GM23338 (cell line): ENCODE measurements around the gene FMN1. TPM values are rescaled to one million over a fixed set of nuclear protein-coding genes. Genes with fewer than 3 reads are reported as not detected.
A peak's percentile ranks its signal among the peaks of the same experiment; 100 is the strongest.

Experiments used
- ATAC-seq: fragments of 200-7000 bp; cut with Tn5 transposase; 3 replicates; pipeline ENCODE4 v1.9.1; 2020
- DNase-seq: peaks from one replicate; pipeline ENCODE4 v3.0.0-alpha.2; 2015; ENCODE audit warnings: low spot score
- H2AFZ ChIP-seq: fragments of 200-600 bp; sonication (generic); 2 replicates; pipeline ENCODE4 v1.8.0; 2016; ENCODE audit warnings: antibody characterized with exemption, mild to moderate bottlenecking, moderate library complexity
- H3F3A ChIP-seq: fragments of 200-600 bp; sonication (generic); replicated peaks from 2 replicates; pipeline ENCODE4 v1.8.0; 2017; ENCODE audit warnings: antibody characterized with exemption, mixed run types, low read depth
- H3K27ac ChIP-seq: fragments of 200-600 bp; sonication (generic); 2 replicates; pipeline ENCODE4 v1.6.1; 2016; ENCODE audit warnings: low read depth
- H3K27me3 ChIP-seq: fragments of 200-600 bp; sonication (generic); 2 replicates; pipeline ENCODE4 v1.8.0; 2016; ENCODE audit warnings: mild to moderate bottlenecking, mixed run types, moderate library complexity; ENCODE audit not compliant: insufficient read depth
- H3K36me3 ChIP-seq: fragments of 200-600 bp; sonication (generic); 2 replicates; pipeline ENCODE4 v1.8.0; 2016; ENCODE audit warnings: mild to moderate bottlenecking; ENCODE audit not compliant: insufficient read depth
- H3K4me1 ChIP-seq: fragments of 200-600 bp; sonication (generic); 2 replicates; pipeline ENCODE4 v1.8.0; 2016; ENCODE audit warnings: mild to moderate bottlenecking, moderate library complexity; ENCODE audit not compliant: insufficient read depth
- H3K4me2 ChIP-seq: fragments of 200-600 bp; sonication (generic); 2 replicates; pipeline ENCODE4 v1.7.1; 2017; ENCODE audit warnings: mixed run types
- H3K4me3 ChIP-seq: fragments of 200-600 bp; sonication (generic); 2 replicates; pipeline ENCODE4 v1.6.1; 2016; ENCODE audit warnings: mixed run types
- H3K79me2 ChIP-seq: fragments of 200-600 bp; sonication (generic); replicated peaks from 2 replicates; pipeline ENCODE4 v1.8.0; 2017; ENCODE audit warnings: mild to moderate bottlenecking; ENCODE audit not compliant: insufficient read depth
- H3K9me2 ChIP-seq: fragments of 200-600 bp; sonication (generic); 2 replicates; pipeline ENCODE4 v1.8.0; 2017; ENCODE audit not compliant: insufficient read depth
- H4K20me1 ChIP-seq: fragments of 200-600 bp; sonication (generic); replicated peaks from 2 replicates; pipeline ENCODE4 v1.8.0; 2017; ENCODE audit warnings: mild to moderate bottlenecking; ENCODE audit not compliant: insufficient read depth
- H3K27ac Mint-ChIP-seq: 2 replicates; pipeline ENCODE4 v1.8.0; 2020; ENCODE audit warnings: inconsistent platforms, mild to moderate bottlenecking, moderate library complexity, mixed read lengths
- H3K27me3 Mint-ChIP-seq: 3 replicates; pipeline ENCODE4 v1.8.0; 2022; ENCODE audit warnings: low read depth, mild to moderate bottlenecking, moderate library complexity, mixed read lengths, inconsistent platforms; ENCODE audit not compliant: insufficient read depth, poor library complexity
- H3K36me3 Mint-ChIP-seq: 3 replicates; pipeline ENCODE4 v1.8.0; 2021; ENCODE audit warnings: low read depth, mild to moderate bottlenecking, inconsistent platforms, moderate library complexity, mixed read lengths
- H3K4me1 Mint-ChIP-seq: 3 replicates; pipeline ENCODE4 v1.8.0; 2020; ENCODE audit warnings: mild to moderate bottlenecking, inconsistent platforms, mixed read lengths
- H3K4me3 Mint-ChIP-seq: 3 replicates; pipeline ENCODE4 v1.8.0; 2021; ENCODE audit warnings: moderate library complexity, mild to moderate bottlenecking, inconsistent platforms, mixed read lengths
- H3K9me3 Mint-ChIP-seq: 3 replicates; pipeline ENCODE4 v1.8.0; 2020; ENCODE audit warnings: moderate library complexity, mild to moderate bottlenecking, inconsistent platforms, mixed read lengths
- CREB1 ChIP-seq: fragments of 250-450 bp; sonication (Bioruptor Pico); IDR thresholded peaks from 2 replicates; pipeline ENCODE4 v1.5.0; 2020; ENCODE audit warnings: low read depth, mild to moderate bottlenecking, moderate library complexity
- EZH2 ChIP-seq: fragments of 200-600 bp; sonication (generic); IDR thresholded peaks from one replicate; pipeline ENCODE4 v1.8.0; 2017; ENCODE audit warnings: antibody characterized with exemption, mild to moderate bottlenecking, low read depth; ENCODE audit not compliant: unreplicated experiment
- JUNB ChIP-seq: IDR thresholded peaks from one replicate; pipeline ENCODE4 v1.6.1; 2016; ENCODE audit warnings: antibody characterized with exemption; ENCODE audit not compliant: unreplicated experiment
- NANOG ChIP-seq: IDR thresholded peaks from 2 replicates; pipeline ENCODE4 v1.6.1; 2016; ENCODE audit warnings: antibody characterized with exemption, borderline replicate concordance
- POLR2AphosphoS5 ChIP-seq: IDR thresholded peaks from 2 replicates; pipeline ENCODE4 v1.6.1; 2016; ENCODE audit warnings: antibody characterized with exemption, low read depth
- STAT1 ChIP-seq: IDR thresholded peaks from one replicate; pipeline ENCODE4 v1.6.1; 2016; ENCODE audit warnings: antibody characterized with exemption; ENCODE audit not compliant: unreplicated experiment
- ZNF114 ChIP-seq: fragments of 250-450 bp; sonication (Bioruptor Pico); IDR thresholded peaks from 2 replicates; pipeline ENCODE4 v1.5.0; 2020; ENCODE audit warnings: mild to moderate bottlenecking, moderate library complexity
- ZNF331 ChIP-seq: fragments of 250-450 bp; sonication (Bioruptor Pico); IDR thresholded peaks from 2 replicates; pipeline ENCODE4 v1.5.0; 2020; ENCODE audit warnings: low read depth, mild to moderate bottlenecking, moderate library complexity
- polyA plus RNA-seq: library from polyadenylated mRNA; unstranded; fragments of >200 nt; fragmentation: Nextera tagmentation; extraction: Ambion mirVana; gene quantifications from 2 replicates; pipeline ENCODE4 v1.2.1, GENCODE V29; 2016
- total RNA-seq: library from RNA; depleted of rRNA; stranded (reverse); fragments of >200 nt; shearing (Covaris generic); gene quantifications from 2 replicates; pipeline ENCODE4 v1.2.3, GENCODE V29; 2014
- TF ChIP-seq, protein P1 (sequence below), 2 experiments: fragments of 200-600 bp in 1 of 2; sonication (generic) in 1 of 2; conservative IDR thresholded peaks; 2 replicates each; pipeline versions ENCODE4 v1.5.1 to v1.6.1; 2016 to 2017; ENCODE audit warnings: antibody characterized with exemption in 2 of 2, low read depth in 2 of 2, mild to moderate bottlenecking in 2 of 2, moderate library complexity in 1 of 2
- TF ChIP-seq, protein P2 (sequence below): IDR thresholded peaks from one replicate; pipeline ENCODE4 v1.6.1; 2018; ENCODE audit warnings: antibody characterized with exemption; ENCODE audit not compliant: unreplicated experiment
- TF ChIP-seq, protein P3 (sequence below): fragments of 250-450 bp; sonication (Bioruptor Pico); IDR thresholded peaks from 2 replicates; pipeline ENCODE4 v1.5.0; 2020; ENCODE audit warnings: mild to moderate bottlenecking, moderate library complexity

The FMN1 gene
- total and polyA plus RNA-seq, 2 experiments from 2014 or later = 1.2 to 1.6 TPM

DNA sequence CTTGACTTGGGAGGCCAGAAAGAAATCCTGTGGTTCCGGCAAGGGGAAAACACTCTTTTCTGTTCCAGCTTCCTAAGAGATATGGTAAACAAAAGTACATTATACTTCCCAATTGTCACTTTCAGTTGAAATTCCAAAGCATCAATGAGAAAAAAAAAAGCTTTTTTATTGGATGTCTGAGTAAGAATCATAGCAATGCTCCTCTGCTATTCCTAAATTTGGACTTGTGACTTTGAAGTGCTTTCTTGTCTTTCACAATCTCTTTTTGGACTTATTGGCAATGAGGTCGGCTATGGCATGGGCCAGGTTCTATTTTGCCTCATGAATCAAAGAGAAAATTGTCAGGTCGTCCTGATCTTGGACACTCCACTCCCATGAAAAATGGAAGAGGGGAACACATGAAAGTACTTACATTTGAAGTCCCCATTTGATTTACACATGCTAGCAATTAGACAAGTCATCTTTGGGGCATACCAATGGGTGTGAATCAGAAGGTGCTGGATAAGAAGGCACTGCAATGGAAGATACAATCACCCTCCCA, 306.2 kb downstream of the FMN1 start (continued):
- TF ChIP-seq ZNF114 = no peak
- TF ChIP-seq, protein P1, sequence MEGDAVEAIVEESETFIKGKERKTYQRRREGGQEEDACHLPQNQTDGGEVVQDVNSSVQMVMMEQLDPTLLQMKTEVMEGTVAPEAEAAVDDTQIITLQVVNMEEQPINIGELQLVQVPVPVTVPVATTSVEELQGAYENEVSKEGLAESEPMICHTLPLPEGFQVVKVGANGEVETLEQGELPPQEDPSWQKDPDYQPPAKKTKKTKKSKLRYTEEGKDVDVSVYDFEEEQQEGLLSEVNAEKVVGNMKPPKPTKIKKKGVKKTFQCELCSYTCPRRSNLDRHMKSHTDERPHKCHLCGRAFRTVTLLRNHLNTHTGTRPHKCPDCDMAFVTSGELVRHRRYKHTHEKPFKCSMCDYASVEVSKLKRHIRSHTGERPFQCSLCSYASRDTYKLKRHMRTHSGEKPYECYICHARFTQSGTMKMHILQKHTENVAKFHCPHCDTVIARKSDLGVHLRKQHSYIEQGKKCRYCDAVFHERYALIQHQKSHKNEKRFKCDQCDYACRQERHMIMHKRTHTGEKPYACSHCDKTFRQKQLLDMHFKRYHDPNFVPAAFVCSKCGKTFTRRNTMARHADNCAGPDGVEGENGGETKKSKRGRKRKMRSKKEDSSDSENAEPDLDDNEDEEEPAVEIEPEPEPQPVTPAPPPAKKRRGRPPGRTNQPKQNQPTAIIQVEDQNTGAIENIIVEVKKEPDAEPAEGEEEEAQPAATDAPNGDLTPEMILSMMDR (conservative IDR thresholded peaks at IDR 0.05; ENCODE audit: low read depth in 2 of 2) = no peak

DNA sequence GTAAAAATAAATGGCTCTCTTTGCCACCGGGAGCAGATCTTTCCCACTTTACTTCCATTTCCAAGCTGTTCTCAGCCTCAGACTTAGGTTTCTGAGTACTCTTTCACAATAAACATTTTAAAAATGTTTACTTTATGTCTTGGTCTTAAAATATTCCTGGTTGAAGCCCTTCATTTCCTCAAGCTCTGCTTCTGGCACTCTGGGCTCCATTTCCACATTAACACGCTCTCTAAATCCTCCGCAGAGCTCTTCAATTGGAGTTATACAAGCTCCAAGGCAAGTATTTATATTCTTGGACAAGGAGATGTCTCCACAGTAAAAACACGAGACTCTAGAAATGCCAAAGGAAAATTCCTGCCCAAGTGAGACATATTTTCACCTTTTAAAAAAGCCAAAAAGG, 307.4 kb downstream of the FMN1 start:
- H3K4me3 Mint-ChIP-seq = no peak overlapping the region
- Histone ChIP-seq H3K36me3 (no peaks in the 10 kb centered on the region), H3K4me2 (no peak overlapping the region), H3K4me1 (peaks cover 12% of the 10 kb centered on the region; the same call in 1 of the 2 replicates), H3F3A (no peaks in the 10 kb centered on the region), H3K27ac (no peak overlapping the region), H3K27me3 (no peaks in the 10 kb centered on the region), H2AFZ (0 out of 2 replicates have a peak overlapping the region, but pooled peaks have one; percentile 12), H3K4me3 (no peak overlapping the region), H4K20me1 (no peaks in the 10 kb centered on the region), H3K79me2 (no peaks in the 10 kb centered on the region), H3K9me2 (0 out of 2 replicates have a peak, but pooled peaks cover 3% of the 10 kb centered on the region)
- no peaks in the 10 kb centered on the region for H3K9me3 Mint-ChIP-seq
- TF ChIP-seq JUNB (no peak), CREB1 (no peak), POLR2AphosphoS5 (no peak), EZH2 (no peak), STAT1 (no peak), ZNF331 (CRISPR knock-in tag) (no peak), NANOG (no peak), ZNF114 (no peak)
- TF ChIP-seq, protein P2, sequence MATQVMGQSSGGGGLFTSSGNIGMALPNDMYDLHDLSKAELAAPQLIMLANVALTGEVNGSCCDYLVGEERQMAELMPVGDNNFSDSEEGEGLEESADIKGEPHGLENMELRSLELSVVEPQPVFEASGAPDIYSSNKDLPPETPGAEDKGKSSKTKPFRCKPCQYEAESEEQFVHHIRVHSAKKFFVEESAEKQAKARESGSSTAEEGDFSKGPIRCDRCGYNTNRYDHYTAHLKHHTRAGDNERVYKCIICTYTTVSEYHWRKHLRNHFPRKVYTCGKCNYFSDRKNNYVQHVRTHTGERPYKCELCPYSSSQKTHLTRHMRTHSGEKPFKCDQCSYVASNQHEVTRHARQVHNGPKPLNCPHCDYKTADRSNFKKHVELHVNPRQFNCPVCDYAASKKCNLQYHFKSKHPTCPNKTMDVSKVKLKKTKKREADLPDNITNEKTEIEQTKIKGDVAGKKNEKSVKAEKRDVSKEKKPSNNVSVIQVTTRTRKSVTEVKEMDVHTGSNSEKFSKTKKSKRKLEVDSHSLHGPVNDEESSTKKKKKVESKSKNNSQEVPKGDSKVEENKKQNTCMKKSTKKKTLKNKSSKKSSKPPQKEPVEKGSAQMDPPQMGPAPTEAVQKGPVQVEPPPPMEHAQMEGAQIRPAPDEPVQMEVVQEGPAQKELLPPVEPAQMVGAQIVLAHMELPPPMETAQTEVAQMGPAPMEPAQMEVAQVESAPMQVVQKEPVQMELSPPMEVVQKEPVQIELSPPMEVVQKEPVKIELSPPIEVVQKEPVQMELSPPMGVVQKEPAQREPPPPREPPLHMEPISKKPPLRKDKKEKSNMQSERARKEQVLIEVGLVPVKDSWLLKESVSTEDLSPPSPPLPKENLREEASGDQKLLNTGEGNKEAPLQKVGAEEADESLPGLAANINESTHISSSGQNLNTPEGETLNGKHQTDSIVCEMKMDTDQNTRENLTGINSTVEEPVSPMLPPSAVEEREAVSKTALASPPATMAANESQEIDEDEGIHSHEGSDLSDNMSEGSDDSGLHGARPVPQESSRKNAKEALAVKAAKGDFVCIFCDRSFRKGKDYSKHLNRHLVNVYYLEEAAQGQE = no peak
- TF ChIP-seq, protein P3, sequence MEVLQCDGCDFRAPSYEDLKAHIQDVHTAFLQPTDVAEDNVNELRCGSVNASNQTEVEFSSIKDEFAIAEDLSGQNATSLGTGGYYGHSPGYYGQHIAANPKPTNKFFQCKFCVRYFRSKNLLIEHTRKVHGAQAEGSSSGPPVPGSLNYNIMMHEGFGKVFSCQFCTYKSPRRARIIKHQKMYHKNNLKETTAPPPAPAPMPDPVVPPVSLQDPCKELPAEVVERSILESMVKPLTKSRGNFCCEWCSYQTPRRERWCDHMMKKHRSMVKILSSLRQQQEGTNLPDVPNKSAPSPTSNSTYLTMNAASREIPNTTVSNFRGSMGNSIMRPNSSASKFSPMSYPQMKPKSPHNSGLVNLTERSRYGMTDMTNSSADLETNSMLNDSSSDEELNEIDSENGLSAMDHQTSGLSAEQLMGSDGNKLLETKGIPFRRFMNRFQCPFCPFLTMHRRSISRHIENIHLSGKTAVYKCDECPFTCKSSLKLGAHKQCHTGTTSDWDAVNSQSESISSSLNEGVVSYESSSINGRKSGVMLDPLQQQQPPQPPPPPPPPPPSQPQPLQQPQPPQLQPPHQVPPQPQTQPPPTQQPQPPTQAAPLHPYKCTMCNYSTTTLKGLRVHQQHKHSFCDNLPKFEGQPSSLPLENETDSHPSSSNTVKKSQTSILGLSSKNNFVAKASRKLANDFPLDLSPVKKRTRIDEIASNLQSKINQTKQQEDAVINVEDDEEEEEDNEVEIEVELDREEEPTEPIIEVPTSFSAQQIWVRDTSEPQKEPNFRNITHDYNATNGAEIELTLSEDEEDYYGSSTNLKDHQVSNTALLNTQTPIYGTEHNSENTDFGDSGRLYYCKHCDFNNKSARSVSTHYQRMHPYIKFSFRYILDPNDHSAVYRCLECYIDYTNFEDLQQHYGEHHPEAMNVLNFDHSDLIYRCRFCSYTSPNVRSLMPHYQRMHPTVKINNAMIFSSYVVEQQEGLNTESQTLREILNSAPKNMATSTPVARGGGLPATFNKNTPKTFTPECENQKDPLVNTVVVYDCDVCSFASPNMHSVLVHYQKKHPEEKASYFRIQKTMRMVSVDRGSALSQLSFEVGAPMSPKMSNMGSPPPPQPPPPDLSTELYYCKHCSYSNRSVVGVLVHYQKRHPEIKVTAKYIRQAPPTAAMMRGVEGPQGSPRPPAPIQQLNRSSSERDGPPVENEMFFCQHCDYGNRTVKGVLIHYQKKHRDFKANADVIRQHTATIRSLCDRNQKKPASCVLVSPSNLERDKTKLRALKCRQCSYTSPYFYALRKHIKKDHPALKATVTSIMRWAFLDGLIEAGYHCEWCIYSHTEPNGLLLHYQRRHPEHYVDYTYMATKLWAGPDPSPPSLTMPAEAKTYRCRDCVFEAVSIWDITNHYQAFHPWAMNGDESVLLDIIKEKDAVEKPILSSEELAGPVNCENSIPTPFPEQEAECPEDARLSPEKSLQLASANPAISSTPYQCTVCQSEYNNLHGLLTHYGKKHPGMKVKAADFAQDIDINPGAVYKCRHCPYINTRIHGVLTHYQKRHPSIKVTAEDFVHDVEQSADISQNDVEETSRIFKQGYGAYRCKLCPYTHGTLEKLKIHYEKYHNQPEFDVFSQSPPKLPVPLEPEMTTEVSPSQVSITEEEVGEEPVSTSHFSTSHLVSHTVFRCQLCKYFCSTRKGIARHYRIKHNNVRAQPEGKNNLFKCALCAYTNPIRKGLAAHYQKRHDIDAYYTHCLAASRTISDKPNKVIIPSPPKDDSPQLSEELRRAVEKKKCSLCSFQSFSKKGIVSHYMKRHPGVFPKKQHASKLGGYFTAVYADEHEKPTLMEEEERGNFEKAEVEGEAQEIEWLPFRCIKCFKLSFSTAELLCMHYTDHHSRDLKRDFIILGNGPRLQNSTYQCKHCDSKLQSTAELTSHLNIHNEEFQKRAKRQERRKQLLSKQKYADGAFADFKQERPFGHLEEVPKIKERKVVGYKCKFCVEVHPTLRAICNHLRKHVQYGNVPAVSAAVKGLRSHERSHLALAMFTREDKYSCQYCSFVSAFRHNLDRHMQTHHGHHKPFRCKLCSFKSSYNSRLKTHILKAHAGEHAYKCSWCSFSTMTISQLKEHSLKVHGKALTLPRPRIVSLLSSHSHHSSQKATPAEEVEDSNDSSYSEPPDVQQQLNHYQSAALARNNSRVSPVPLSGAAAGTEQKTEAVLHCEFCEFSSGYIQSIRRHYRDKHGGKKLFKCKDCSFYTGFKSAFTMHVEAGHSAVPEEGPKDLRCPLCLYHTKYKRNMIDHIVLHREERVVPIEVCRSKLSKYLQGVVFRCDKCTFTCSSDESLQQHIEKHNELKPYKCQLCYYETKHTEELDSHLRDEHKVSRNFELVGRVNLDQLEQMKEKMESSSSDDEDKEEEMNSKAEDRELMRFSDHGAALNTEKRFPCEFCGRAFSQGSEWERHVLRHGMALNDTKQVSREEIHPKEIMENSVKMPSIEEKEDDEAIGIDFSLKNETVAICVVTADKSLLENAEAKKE (CRISPR knock-in tag) = no peak
- TF ChIP-seq, protein P1 (conservative IDR thresholded peaks at IDR 0.05; ENCODE audit: low read depth in 2 of 2) = no peak
- no peaks in the 10 kb centered on the region for H3K36me3 Mint-ChIP-seq
- ATAC-seq (no peak), DNase-seq (no peak)
- no peak overlapping the region for H3K27ac Mint-ChIP-seq
- H3K4me1 Mint-ChIP-seq = peaks cover 12% of the 10 kb centered on the region; the same call in 2 of the 3 replicates
- peaks cover 3% of the 10 kb centered on the region for H3K27me3 Mint-ChIP-seq
